ENCODE data around the gene CLCN2.

Gene CLCN2

DNA sequence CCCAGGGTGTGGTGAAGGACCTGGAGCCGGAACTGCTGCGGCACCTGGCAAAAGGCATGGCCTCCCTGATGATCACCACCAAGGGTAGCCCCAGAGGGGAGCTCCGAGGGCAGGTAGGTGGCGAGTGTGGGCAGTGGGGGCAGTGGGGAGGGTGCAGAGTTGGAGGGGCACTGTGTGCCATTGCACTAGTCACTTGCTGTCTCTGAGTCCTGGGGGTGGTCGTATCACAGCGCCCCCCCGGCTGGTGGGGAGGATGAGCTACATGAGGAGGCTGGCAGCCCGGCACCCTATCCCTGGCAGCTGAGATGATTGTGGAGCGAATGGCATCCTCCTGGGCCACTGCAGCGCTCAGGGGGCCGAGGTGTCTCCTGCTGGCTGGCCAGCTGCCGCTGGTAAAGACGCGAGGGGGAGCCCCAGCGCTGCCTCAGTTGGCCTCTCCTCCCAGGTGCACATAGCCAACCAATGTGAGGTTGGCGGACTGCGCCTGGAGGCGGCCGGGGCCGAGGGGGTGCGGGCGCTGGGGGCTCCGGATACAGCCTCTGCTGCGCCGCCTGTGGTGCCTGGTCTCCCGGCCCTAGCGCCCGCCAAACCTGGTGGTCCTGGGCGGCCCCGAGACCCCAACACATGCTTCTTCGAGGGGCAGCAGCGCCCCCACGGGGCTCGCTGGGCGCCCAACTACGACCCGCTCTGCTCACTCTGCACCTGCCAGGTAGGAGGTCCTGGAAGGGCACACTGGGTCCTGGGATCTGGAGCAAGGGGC lies 24.8 kb upstream of the CLCN2 start:
- Histone ChIP-seq H3K36me3 (ENCODE audit: insufficient read depth, low read length) (no peaks in the 10 kb centered on the region), H3K9me3 (ENCODE audit: low read length) (no peaks in the 10 kb centered on the region), H3K4me1 (ENCODE audit: insufficient read depth, low read length) (peaks cover 6% of the 10 kb centered on the region), H2AFZ (ENCODE audit: low read depth, low read length) (no peak overlapping the region), H3K27me3 (ENCODE audit: insufficient read depth, low read length) (no peaks in the 10 kb centered on the region), H3K4me3 (ENCODE audit: low read length) (no peak overlapping the region)

DNA sequence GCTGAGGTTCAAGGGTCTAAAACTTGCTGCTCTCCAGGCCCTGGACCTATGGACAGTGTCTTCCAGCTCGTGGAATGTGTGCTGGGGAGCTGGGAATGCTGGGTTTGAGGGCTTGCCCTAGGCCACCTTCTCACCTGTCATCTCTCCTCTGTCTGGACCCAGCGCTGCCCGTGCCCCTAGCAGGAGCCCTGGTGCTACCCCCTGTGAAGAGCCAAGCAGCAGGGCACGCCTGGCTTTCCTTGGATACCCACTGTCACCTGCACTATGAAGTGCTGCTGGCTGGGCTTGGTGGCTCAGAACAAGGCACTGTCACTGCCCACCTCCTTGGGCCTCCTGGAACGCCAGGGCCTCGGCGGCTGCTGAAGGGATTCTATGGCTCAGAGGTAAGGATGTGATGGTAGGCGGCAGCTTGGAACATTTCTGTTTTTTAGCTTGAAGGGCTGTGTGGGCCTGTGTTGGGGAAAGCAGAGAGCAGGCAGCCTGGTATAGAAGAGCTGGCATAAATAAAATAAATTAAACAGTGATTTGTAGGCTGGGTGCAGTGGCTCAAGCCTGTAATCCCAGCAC lies 23.5 kb upstream of the CLCN2 start:
- Histone ChIP-seq H3K27me3 (ENCODE audit: insufficient read depth, low read length) (peaks cover 4% of the 10 kb centered on the region), H3K36me3 (ENCODE audit: insufficient read depth, low read length) (no peaks in the 10 kb centered on the region), H3K9me3 (ENCODE audit: low read length) (no peaks in the 10 kb centered on the region), H3K4me3 (ENCODE audit: low read length) (no peak overlapping the region), H3K4me1 (ENCODE audit: insufficient read depth, low read length) (peaks cover 14% of the 10 kb centered on the region), H2AFZ (ENCODE audit: low read depth, low read length) (no peak overlapping the region)

DNA sequence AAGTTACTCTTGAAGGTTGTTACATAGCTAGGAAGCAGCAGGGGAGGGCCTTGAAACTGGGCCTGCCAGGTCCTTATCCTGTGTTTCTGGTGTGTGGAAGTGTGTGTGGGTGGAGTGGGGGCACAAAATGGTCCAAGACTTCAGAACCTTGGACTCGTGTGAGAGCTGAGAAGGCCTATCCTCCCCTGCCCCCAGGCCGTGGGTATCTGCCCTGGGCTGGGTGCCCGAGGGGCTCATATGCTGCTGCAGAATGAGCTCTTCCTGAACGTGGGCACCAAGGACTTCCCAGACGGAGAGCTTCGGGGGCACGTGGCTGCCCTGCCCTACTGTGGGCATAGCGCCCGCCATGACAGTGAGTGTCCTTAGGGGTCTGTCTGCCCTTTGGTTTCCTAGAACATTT lies 22.9 kb upstream of the CLCN2 start:
- no peak overlapping the region for H2AFZ ChIP-seq (ENCODE audit: low read depth, low read length)
- H3K4me3 ChIP-seq (ENCODE audit: low read length) = no peak overlapping the region
- H3K9me3 ChIP-seq (ENCODE audit: low read length) = no peaks in the 10 kb centered on the region
- peaks cover 4% of the 10 kb centered on the region for H3K27me3 ChIP-seq (ENCODE audit: insufficient read depth, low read length)
- no peaks in the 10 kb centered on the region for H3K36me3 ChIP-seq (ENCODE audit: insufficient read depth, low read length)
- peaks cover 16% of the 10 kb centered on the region for H3K4me1 ChIP-seq (ENCODE audit: insufficient read depth, low read length)

DNA sequence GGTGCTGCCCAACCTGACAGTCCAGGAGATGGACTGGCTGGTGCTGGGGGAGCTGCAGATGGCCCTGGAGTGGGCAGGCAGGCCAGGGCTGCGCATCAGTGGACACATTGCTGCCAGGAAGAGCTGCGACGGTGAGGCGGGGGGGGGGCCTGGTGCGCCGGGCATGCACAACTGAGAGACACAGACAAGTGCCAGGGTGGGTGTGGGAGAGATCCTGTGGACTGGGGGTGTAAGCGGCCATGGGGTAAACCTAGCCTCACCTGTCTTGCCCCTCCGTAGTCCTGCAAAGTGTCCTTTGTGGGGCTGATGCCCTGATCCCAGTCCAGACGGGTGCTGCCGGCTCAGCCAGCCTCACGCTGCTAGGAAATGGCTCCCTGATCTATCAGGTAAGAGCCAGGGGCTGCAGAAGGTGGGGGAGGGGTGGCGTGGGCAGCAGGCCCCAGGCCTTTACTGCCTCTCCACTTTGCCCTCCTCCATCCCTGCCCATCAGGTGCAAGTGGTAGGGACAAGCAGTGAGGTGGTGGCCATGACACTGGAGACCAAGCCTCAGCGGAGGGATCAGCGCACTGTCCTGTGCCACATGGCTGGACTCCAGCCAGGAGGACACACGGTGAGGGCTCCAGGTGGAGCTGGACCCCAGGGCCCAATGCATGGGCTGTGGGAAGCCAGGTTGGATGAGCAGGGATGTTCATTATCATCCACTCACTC lies 21.8 kb upstream of the CLCN2 start:
- Histone ChIP-seq H2AFZ (ENCODE audit: low read depth, low read length) (no peak overlapping the region), H3K4me1 (ENCODE audit: insufficient read depth, low read length) (peaks cover 25% of the 10 kb centered on the region), H3K36me3 (ENCODE audit: insufficient read depth, low read length) (no peaks in the 10 kb centered on the region), H3K4me3 (ENCODE audit: low read length) (no peak overlapping the region), H3K9me3 (ENCODE audit: low read length) (no peaks in the 10 kb centered on the region), H3K27me3 (ENCODE audit: insufficient read depth, low read length) (peaks cover 4% of the 10 kb centered on the region)

DNA sequence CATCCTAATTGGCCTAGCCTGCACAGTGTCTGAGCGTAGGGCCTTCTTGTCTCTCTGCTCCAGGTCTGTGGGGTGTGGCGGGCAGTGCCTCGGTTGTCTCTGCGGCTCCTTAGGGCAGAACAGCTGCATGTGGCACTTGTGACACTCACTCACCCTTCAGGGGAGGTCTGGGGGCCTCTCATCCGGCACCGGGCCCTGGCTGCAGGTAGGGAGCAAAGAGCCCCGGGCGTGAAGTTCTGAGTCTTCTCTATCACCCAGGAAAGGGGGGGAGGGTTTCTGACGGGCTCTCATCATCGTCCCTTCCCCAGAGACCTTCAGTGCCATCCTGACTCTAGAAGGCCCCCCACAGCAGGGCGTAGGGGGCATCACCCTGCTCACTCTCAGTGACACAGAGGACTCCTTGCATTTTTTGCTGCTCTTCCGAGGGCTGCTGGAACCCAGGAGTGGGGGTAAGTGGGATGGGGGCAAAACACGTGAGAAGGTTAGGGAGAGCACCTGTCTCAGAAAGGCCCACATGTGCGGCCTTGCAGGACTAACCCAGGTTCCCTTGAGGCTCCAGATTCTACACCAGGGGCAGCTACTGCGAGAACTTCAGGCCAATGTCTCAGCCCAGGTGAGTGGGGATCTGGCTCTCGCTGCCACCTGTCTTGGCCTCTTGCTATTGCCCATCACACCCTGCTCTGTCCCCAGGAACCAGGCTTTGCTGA lies 21.1 kb upstream of the CLCN2 start:
- H3K36me3 ChIP-seq (ENCODE audit: insufficient read depth, low read length) = no peaks in the 10 kb centered on the region
- H3K27me3 ChIP-seq (ENCODE audit: insufficient read depth, low read length) = peaks cover 4% of the 10 kb centered on the region
- no peaks in the 10 kb centered on the region for H3K9me3 ChIP-seq (ENCODE audit: low read length)
- no peak overlapping the region for H3K4me3 ChIP-seq (ENCODE audit: low read length)
- H3K4me1 ChIP-seq (ENCODE audit: insufficient read depth, low read length) = peaks cover 32% of the 10 kb centered on the region
- no peak overlapping the region for H2AFZ ChIP-seq (ENCODE audit: low read depth, low read length)

DNA sequence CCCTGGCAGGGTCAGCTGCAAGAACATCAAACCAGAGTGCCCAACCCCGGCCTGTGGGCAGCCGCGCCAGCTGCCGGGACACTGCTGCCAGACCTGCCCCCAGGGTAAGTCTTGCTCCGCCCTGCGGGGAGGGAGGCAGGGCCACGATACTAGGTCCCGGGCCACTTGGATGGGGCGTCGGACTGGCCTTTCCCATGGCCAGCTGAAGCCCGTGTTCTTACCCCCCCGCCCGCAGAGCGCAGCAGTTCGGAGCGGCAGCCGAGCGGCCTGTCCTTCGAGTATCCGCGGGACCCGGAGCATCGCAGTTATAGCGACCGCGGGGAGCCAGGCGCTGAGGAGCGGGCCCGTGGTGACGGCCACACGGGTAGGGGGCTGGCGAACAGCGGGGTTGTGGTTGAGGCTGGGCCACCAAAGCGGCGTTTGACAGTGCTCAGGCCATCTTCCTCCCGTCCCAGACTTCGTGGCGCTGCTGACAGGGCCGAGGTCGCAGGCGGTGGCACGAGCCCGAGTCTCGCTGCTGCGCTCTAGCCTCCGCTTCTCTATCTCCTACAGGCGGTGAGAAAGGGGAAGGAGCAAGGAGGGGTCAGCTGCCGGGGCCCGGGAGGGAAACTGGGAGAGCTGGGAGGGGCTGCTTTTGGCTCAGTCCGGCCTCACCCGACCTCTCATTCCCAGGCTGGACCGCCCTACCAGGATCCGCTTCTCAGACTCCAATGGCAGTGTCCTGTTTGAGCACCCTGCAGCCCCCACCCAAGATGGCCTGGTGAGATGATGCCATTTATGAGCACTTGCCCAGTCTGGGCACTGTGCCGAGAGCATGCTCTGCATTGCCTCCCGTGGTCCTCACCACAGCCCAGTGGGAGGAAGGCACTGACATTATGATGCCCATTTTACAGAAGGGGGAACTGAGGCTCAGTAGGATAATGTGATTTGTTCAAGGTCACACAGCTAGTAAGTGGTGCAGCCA lies 20.1 kb upstream of the CLCN2 start:
- no peaks in the 10 kb centered on the region for H3K36me3 ChIP-seq (ENCODE audit: insufficient read depth, low read length)
- H3K27me3 ChIP-seq (ENCODE audit: insufficient read depth, low read length) = peaks cover 4% of the 10 kb centered on the region
- H3K9me3 ChIP-seq (ENCODE audit: low read length) = no peaks in the 10 kb centered on the region

DNA sequence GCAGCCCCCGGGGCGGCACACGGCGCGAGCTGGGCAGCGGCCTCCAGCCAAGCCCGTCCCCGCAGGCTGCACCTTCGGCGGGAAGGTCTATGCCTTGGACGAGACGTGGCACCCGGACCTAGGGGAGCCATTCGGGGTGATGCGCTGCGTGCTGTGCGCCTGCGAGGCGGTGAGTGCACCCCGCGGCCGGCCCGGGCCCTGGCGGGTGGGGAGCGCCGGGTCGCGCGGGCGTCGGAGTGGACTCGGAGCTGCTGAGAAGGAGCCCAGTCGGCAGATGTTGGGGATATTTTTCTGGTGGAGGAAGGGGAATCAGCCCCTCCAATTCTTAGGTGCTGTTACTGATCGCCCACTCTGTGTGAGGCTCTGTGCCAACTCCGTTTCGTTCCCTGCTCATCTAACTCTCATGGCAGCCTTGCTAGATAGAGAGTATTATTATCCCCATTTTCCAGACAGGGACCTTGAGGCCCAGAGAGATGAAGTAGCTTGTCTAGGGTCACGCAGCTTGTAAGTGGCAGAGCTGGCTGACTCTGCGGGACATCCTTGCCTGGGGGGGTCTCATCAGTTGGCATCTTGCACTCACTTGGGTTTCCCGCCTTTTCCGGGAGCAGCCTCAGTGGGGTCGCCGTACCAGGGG lies 19.3 kb upstream of the CLCN2 start:
- no peaks in the 10 kb centered on the region for H3K36me3 ChIP-seq (ENCODE audit: insufficient read depth, low read length)
- no peaks in the 10 kb centered on the region for H3K9me3 ChIP-seq (ENCODE audit: low read length)
- H3K4me1 ChIP-seq (ENCODE audit: insufficient read depth, low read length) = peaks cover 36% of the 10 kb centered on the region
- peak overlapping the region; percentile 42 for H3K4me3 ChIP-seq (ENCODE audit: low read length)
- peaks cover 4% of the 10 kb centered on the region for H3K27me3 ChIP-seq (ENCODE audit: insufficient read depth, low read length)
- H2AFZ ChIP-seq (ENCODE audit: low read depth, low read length) = no peak overlapping the region

More for the DNA sequence above, 20.1 kb upstream of the CLCN2 start:
- H3K4me3 ChIP-seq (ENCODE audit: low read length) = no peak overlapping the region
- H3K4me1 ChIP-seq (ENCODE audit: insufficient read depth, low read length) = peaks cover 36% of the 10 kb centered on the region
- H2AFZ ChIP-seq (ENCODE audit: low read depth, low read length) = no peak overlapping the region

DNA sequence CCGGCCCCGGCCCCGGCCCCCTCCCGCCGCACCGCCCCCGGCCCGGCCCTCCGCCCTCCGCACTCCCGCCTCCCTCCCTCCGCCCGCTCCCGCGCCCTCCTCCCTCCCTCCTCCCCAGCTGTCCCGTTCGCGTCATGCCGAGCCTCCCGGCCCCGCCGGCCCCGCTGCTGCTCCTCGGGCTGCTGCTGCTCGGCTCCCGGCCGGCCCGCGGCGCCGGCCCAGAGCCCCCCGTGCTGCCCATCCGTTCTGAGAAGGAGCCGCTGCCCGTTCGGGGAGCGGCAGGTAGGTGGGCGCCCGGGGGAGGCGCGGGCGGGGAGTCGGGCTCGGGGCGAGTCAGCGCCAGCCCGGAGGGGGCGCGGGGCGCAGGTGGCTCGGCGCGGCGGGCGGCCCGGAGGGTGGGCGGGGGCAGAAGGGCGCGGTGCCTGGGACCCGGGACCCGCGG lies 18.8 kb upstream of the CLCN2 start:
- H3K4me1 ChIP-seq (ENCODE audit: insufficient read depth, low read length) = peaks cover 36% of the 10 kb centered on the region
- no peaks in the 10 kb centered on the region for H3K9me3 ChIP-seq (ENCODE audit: low read length)
- no peaks in the 10 kb centered on the region for H3K36me3 ChIP-seq (ENCODE audit: insufficient read depth, low read length)
- no peak overlapping the region for H2AFZ ChIP-seq (ENCODE audit: low read depth, low read length)
- H3K27me3 ChIP-seq (ENCODE audit: insufficient read depth, low read length) = peaks cover 4% of the 10 kb centered on the region
- H3K4me3 ChIP-seq (ENCODE audit: low read length) = peak overlapping the region; percentile 42

DNA sequence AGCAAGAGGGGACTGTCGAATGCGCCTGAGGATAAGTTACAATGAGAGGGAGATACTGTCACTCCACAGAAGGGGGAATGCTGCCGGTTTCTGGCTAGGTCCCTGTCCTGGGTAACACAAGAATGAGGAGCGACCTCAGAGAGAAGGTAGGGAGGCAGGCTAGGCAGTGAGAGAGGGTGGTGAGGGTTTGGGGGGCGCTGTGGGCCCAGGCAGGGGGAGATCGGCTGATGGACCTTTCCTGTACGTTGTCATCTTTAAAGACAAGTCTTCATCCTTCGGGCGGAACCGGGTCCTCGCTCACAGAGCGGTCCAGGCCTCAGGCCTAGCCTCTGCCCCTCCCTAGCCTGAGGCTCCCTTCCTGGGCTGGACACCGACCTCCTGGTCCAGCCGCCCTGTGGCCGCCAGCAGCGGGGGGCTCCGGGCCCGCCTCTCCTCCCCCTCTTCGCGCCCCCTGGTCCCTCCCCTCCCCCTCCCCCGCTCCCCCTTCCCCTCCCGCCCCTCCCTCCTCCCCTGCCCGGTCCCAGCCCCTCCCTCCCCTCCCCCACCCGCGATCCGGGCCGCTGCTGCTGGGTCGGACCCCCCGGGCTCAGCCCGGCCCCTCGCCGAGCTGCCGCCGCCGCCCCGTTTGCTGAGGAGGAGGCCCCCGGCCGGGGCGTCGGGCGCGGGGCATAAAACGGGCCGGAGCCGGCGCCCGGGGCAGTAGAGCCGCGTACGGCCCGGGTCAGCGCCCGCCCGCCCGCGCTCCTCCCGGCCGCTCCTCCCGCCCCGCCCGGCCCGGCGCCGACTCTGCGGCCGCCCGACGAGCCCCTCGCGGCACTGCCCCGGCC lies 18.2 kb upstream of the CLCN2 start, which contains the start of gene CHRD:
Gene CHRD, plus strand, starts transcription at position 697 of the 827 bp plus-strand sequence. CDS start 265 bp downstream, outside the sequence.
- H3K9me3 ChIP-seq (ENCODE audit: low read length) = no peaks in the 10 kb centered on the region
- no peaks in the 10 kb centered on the region for H3K36me3 ChIP-seq (ENCODE audit: insufficient read depth, low read length)
- peaks cover 36% of the 10 kb centered on the region for H3K4me1 ChIP-seq (ENCODE audit: insufficient read depth, low read length)
- H3K4me3 ChIP-seq (ENCODE audit: low read length) = peak within 1 kb of the TSS; percentile 43
- peaks cover 4% of the 10 kb centered on the region for H3K27me3 ChIP-seq (ENCODE audit: insufficient read depth, low read length)
- no peak within 1 kb of the TSS for H2AFZ ChIP-seq (ENCODE audit: low read depth, low read length)

DNA sequence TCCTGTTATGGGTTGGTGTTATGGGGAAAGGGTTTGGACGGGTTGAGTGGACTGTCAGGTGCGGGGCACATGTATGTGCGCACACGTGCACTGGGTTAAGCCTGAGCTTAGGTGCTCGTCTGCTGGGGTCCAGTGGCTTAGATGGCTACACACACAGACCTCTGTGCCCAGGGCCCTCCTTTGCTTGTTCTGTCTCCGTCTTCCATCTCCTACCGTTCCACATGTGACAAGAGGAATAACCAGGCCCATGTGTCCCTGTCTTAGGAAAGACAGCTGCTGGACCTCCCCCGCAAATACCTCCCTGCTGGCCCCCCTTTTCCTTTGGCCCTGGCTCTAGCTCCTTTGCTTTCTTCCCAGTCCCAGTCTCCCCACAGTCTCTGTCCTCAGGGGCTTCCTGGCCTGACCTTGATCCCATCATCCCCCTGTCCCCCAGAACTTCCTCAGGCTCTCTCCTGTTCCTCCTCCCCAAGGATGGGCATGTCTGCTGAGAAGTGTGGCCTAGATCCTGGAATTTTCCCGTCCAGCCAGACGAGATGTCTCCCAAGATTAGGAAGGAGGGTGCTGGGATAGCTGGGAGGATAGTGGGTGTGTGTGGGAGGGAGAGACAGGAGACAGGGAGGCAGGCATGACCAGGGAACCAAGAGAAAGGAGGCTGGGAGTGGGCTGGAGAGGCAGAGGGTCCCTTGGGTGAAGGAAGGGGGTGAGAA lies 17.4 kb upstream of the CLCN2 start:
- no peak overlapping the region for H2AFZ ChIP-seq (ENCODE audit: low read depth, low read length)
- peak overlapping the region; percentile 43 for H3K4me3 ChIP-seq (ENCODE audit: low read length)
- no peaks in the 10 kb centered on the region for H3K9me3 ChIP-seq (ENCODE audit: low read length)
- H3K27me3 ChIP-seq (ENCODE audit: insufficient read depth, low read length) = peaks cover 4% of the 10 kb centered on the region
- no peaks in the 10 kb centered on the region for H3K36me3 ChIP-seq (ENCODE audit: insufficient read depth, low read length)
- peaks cover 36% of the 10 kb centered on the region for H3K4me1 ChIP-seq (ENCODE audit: insufficient read depth, low read length)

Data from neuron (in vitro differentiated cells).